Activated naive CD4-positive, alpha-beta T cell treated with anti-CD3 and anti-CD28 coated beads for 36 hours (primary cell): ENCODE results near the gene RFC4. TPM values are rescaled to one million over a fixed set of nuclear protein-coding genes. Genes with fewer than 3 reads are reported as not detected.
"Not testable (repeated sequence)": the region's sequence is repeated elsewhere in the genome, so short reads cannot be mapped to it uniquely, and the experiment has no call there.

ENCODE experiments used
- CTCF ChIA-PET: fragments of 350-600 bp; sonication (Branson Sonifier 250); formaldehyde crosslinking; loops from one replicate; lab custom pipeline; 2021; ENCODE audit warnings: antibody characterized with exemption; lab: Charles Lee
- DNase-seq: peaks from one replicate; pipeline ENCODE4 v3.0.0-alpha.2; 2020
- H3K27ac Mint-ChIP-seq: one replicate; pipeline ENCODE4 v1.8.0; 2021; ENCODE audit warnings: mild to moderate bottlenecking, mixed read lengths
- H3K27me3 Mint-ChIP-seq: one replicate; pipeline ENCODE4 v1.8.0; 2021; ENCODE audit warnings: low read depth, mixed read lengths
- H3K36me3 Mint-ChIP-seq: one replicate; pipeline ENCODE4 v1.8.0; 2021; ENCODE audit warnings: low read depth, mixed read lengths
- H3K4me1 Mint-ChIP-seq: one replicate; pipeline ENCODE4 v1.8.0; 2021; ENCODE audit warnings: low read depth, mixed read lengths
- H3K4me3 Mint-ChIP-seq: one replicate; pipeline ENCODE4 v1.8.0; 2021; ENCODE audit warnings: mild to moderate bottlenecking, moderate library complexity, mixed read lengths
- H3K9me3 Mint-ChIP-seq: one replicate; pipeline ENCODE4 v1.8.0; 2021; ENCODE audit warnings: mixed read lengths
- intact Hi-C: fragments of 100-400 bp; cut with micrococcal nuclease; formaldehyde crosslinking; loops from one replicate; pipeline ENCODE4 v1.15.1; 2023
- total RNA-seq, 2 experiments: library from RNA; stranded (reverse); gene quantifications; one replicate each; pipeline ENCODE4 v1.2.3, GENCODE V29; 2021

RFC4 gene, protein sequence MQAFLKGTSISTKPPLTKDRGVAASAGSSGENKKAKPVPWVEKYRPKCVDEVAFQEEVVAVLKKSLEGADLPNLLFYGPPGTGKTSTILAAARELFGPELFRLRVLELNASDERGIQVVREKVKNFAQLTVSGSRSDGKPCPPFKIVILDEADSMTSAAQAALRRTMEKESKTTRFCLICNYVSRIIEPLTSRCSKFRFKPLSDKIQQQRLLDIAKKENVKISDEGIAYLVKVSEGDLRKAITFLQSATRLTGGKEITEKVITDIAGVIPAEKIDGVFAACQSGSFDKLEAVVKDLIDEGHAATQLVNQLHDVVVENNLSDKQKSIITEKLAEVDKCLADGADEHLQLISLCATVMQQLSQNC
- total RNA-seq, result 100 to 1,000 TPM; 135 to 136 TPM

DNA sequence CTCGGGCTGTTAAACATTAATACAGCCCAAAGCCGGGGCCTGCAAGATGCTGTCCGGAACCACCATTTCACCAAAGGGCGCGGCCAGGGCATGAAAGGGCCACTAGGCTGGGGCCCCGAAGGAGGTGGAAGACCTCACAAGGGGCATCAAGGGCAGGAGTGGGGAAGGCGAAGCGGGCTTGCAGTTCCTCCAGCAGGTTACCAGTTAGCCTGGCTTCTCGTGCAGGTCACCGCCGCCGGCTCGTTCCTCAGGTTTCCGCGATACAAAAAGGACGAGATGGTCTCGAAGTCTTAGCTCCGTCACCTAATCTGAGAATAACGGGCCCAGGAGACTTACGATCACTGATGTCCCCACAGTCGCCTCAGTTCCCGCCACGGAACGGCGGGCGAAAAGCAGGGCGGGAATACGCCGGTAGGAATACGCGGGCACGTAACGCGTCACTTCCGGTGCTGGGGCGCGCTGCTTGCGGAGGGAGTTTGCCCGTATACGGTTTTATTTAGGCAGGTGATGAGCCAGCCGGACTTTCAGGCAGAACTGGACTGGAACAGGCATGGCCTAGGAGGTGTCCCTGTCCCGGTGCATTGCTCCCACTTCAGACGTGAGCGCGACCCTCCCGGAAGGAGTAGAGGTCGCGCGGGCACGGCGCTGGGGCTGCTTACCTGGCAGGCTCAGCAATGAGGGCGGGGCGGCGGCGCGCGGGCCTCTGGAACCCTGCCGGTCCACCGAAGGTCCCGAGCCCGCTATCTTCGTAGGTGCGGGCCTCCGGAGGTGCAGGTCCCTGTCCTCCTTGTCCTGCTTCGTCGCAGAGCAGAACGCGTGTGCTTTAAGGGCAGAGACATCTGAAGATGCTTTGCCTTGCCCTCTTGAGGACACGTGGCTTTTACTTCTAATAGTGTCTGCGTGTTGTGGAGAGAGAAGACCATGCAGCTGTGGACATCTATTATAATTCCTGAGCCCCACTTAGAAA is at the start of gene RFC4:
TSS of gene RFC4 (minus strand) at position 394 of the 967 bp plus-strand sequence. CDS start 1,769 bp downstream, outside the sequence.
- peak; percentile 92 for DNase-seq
- intact Hi-C loops, result loop anchor here (1.0 to 5.0 kb wide), 6 partner anchors 19 to 236 kb away; partner anchors contain the start of genes DNAJB11 and EIF4A2
- Mint-ChIP-seq H3K27me3 (no peaks in the 10 kb centered on the region), H3K4me1 (peaks cover 19% of the 10 kb centered on the region), H3K4me3 (peak within 1 kb of the TSS; percentile 91), H3K27ac (peak within 1 kb of the TSS; percentile 94), H3K9me3 (no peaks in the 10 kb centered on the region), H3K36me3 (peaks cover 27% of the 10 kb centered on the region)
- CTCF ChIA-PET, result interaction anchor here (0.6 to 3.1 kb wide), 6 partner anchors 9 to 191 kb away, joined by 3 to 15 read pairs (median 4); no protein-coding TSS in a partner anchor

DNA sequence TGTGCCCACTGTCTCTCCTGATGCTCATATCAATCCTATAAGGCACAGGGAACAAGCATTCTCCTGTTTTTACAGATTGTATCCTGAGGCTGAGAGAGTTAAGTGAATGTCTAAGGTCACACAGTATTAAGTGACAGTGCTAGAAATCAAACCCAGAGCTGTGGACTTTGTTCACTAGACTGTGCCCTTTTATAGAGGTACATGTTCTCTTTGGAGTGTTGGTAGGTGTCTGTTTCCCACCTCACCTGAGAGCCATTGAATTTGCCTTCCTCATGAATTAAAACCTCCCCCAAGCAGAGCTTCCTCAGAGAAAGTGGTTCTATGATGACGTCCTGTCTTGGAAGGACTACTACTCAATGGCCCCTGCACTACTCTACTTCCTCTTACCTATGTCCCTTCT is 48.7 kb upstream of the RFC4 start:
- Mint-ChIP-seq H3K27me3 (no peaks in the 10 kb centered on the region), H3K27ac (no peak overlapping the region), H3K4me1 (peaks cover 14% of the 10 kb centered on the region), H3K36me3 (peaks cover 4% of the 10 kb centered on the region), H3K9me3 (peaks cover 8% of the 10 kb centered on the region), H3K4me3 (no peak overlapping the region)
- intact Hi-C loops, result no loop called here
- CTCF ChIA-PET, result interaction anchor here (1.6 to 2.3 kb wide), 2 partner anchors 26 to 76 kb away, joined by 5 to 8 read pairs; partner anchors contain the start of gene ST6GAL1
- no peak for DNase-seq

DNA sequence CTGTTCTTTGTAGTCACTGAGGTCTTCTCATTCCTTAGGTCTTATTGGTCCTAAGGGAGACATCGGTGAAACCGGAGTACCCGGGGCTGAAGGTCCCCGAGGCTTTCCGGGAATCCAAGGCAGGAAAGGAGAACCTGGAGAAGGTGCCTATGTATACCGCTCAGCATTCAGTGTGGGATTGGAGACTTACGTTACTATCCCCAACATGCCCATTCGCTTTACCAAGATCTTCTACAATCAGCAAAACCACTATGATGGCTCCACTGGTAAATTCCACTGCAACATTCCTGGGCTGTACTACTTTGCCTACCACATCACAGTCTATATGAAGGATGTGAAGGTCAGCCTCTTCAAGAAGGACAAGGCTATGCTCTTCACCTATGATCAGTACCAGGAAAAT is 47.9 kb upstream of the RFC4 start:
- Mint-ChIP-seq H3K36me3 (no peaks in the 10 kb centered on the region), H3K27me3 (no peaks in the 10 kb centered on the region), H3K4me1 (peaks cover 12% of the 10 kb centered on the region), H3K9me3 (peaks cover 2% of the 10 kb centered on the region), H3K4me3 (no peak overlapping the region), H3K27ac (no peak overlapping the region)
- DNase-seq, result no peak
- CTCF ChIA-PET, result no interaction called here
- intact Hi-C loops, result no loop called here

DNA sequence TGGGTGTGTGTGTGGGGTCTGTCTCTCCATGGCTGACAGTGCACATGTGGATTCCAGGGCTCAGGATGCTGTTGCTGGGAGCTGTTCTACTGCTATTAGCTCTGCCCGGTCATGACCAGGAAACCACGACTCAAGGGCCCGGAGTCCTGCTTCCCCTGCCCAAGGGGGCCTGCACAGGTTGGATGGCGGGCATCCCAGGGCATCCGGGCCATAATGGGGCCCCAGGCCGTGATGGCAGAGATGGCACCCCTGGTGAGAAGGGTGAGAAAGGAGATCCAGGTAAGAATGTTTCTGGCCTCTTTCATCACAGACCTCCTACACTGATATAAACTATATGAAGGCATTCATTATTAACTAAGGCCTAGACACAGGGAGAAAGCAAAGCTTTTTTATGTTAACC is 46.7 kb upstream of the RFC4 start:
- Mint-ChIP-seq H3K4me1 (peaks cover 12% of the 10 kb centered on the region), H3K36me3 (no peaks in the 10 kb centered on the region), H3K4me3 (no peak overlapping the region), H3K27ac (no peak overlapping the region), H3K9me3 (no peaks in the 10 kb centered on the region), H3K27me3 (no peaks in the 10 kb centered on the region)
- DNase-seq, result no peak
- intact Hi-C loops, result no loop called here
- CTCF ChIA-PET, result interaction anchor here (0.6 to 1.5 kb wide), 6 partner anchors 76 to 313 kb away, joined by 3 to 8 read pairs (median 4); partner anchors contain the start of gene ST6GAL1

DNA sequence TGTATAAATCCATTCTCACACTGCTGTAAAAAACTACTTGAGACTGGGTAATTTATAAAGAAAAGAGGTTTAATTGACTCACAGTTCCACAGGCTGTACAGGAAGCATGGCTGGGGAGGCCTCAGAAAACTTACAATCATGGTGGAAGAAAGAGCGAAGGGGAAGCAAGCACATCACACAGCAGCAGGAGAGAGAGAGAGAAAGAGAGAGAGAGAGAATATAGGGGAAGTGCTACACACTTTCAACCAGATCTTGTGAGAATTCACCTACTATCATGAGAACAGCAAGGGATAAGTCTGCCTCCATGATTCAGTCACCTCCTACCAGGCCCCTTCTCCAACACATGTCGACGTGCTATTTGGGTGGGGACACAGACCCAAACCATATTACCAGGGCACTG is 45.6 kb upstream of the RFC4 start:
- intact Hi-C loops, H3K4me3 Mint-ChIP-seq, H3K27me3 Mint-ChIP-seq, H3K9me3 Mint-ChIP-seq, H3K27ac Mint-ChIP-seq, H3K36me3 Mint-ChIP-seq, DNase-seq: not testable (repeated sequence)
- H3K4me1 Mint-ChIP-seq, result peaks cover 12% of the 10 kb centered on the region
- CTCF ChIA-PET, result interaction anchor here (0.7 to 3.6 kb wide), 5 partner anchors 21 to 313 kb away, joined by 3 to 20 read pairs (median 4); partner anchors contain the start of gene ST6GAL1

DNA sequence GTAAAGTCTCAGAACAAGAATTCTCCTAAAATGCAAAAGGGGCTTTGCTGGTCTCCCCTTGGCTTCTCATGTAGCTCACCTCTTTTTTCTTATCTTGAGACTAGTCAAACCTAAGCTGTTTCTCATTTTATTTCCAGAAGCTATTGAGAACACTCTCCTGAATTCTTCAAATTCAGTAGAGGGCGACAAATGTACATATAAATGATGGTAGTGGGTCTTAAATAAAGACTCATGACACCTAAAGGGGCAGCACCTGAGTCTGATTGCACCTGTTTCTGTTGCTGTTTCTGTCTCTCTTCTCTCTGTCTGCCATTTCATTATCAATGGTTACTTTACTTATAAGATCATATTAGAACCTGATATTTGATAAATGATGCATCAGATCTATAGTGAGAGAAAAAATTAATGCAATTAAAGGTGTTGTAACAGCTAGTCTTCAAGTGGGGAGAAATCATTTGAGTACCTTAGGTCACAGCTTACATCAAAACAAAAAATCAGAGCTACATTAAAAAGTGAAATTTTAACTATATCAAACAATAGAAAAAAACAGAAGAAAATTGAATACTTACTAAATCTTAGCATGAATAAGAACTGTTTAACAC is 43.2 kb upstream of the RFC4 start:
- intact Hi-C loops, result loop anchor here (1.0 to 5.0 kb wide), 8 partner anchors 34 to 468 kb away; no protein-coding TSS in a partner anchor
- Mint-ChIP-seq H3K4me1 (peaks cover 12% of the 10 kb centered on the region), H3K27ac (no peak overlapping the region), H3K9me3 (no peaks in the 10 kb centered on the region), H3K4me3 (no peak overlapping the region), H3K27me3 (peaks cover 3% of the 10 kb centered on the region), H3K36me3 (no peaks in the 10 kb centered on the region)
- DNase-seq, result peak; percentile 45
- CTCF ChIA-PET, result interaction anchor here (0.7 to 3.6 kb wide), 47 partner anchors 11 to 467 kb away, joined by 3 to 71 read pairs (median 5); partner anchors contain the start of genes RPL39L and ST6GAL1

DNA sequence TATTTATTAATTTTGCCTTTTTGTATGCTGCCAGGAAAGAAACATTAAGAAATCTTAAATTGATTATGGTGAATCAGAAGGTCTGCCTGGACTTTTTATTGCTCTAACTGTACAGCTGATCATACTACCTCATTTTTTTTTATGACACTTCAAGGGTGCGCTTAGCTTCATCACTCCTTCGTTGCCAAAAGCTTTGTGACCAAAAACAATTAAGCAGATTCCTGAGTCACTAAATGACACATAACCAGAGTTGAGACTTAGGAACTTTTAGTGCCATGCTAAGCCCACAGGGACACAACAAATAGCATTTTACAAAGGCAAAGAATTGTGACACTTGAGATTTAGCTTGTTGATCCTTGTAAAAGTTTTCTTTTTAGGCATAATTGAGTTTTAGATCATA is 41.2 kb upstream of the RFC4 start:
- no peak for DNase-seq
- no peaks in the 10 kb centered on the region for H3K36me3 Mint-ChIP-seq
- H3K27ac Mint-ChIP-seq, result no peak overlapping the region
- intact Hi-C loops, result loop anchor here (5.0 kb wide), 1 partner anchor 470 kb away; no protein-coding TSS in a partner anchor
- peaks cover 12% of the 10 kb centered on the region for H3K4me1 Mint-ChIP-seq
- H3K4me3 Mint-ChIP-seq, result no peak overlapping the region
- CTCF ChIA-PET, result interaction anchor here (0.6 to 2.6 kb wide), 13 partner anchors 13 to 321 kb away, joined by 3 to 11 read pairs (median 4); partner anchors contain the start of gene RPL39L
- H3K9me3 Mint-ChIP-seq, result no peaks in the 10 kb centered on the region
- peaks cover 3% of the 10 kb centered on the region for H3K27me3 Mint-ChIP-seq

DNA sequence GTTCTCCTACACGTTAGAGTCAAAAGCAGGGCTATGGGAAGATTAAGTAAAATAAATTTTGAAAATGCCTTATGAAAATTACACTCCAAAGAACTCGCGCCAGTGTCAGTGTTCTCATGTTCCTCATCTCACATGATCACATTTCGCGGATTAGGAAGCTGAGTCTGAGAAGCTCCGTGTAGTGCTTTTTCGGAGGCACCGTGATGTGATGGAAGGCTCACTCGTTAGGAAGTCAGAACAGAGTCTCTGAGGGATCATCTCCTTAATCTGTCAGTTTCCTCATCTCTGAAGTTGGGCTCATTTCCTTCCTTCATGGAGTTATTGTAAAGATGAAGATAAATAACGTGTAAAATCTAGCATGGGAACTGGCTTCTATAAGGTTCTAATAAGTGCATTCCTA is 39.5 kb upstream of the RFC4 start:
- H3K36me3 Mint-ChIP-seq, result no peaks in the 10 kb centered on the region
- no peak overlapping the region for H3K27ac Mint-ChIP-seq

DNA sequence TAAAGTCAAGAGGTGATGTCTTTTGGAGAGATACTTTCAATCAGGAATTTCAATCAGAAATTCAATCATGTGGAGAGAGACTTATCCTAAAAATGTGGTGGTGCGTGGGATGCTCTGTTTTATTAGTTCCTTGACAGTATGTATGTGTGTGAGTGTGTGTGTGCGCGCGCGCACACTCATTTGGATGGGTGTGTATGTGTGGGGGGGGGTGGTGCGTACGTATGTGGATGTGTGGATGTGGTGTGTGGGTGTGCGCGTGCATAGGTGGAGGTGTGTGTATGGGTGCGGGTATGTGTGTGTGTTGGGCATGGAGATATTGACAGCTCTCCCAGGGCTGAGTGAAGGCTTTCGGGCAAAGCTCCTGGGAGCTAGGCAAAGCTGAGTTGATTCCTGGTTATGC is 38.6 kb upstream of the RFC4 start:
- CTCF ChIA-PET, result interaction anchor here (0.6 to 0.8 kb wide), 2 partner anchors 268 to 1064 kb away, joined by 3 read pairs; no protein-coding TSS in a partner anchor
- H3K27me3 Mint-ChIP-seq, result peaks cover 3% of the 10 kb centered on the region
- no peak overlapping the region for H3K27ac Mint-ChIP-seq
- H3K9me3 Mint-ChIP-seq, result no peaks in the 10 kb centered on the region
- peaks cover 3% of the 10 kb centered on the region for H3K4me1 Mint-ChIP-seq
- H3K4me3 Mint-ChIP-seq, result no peak overlapping the region
- no peak for DNase-seq
- intact Hi-C loops, result loop anchor here (5.0 kb wide), 1 partner anchor 472 kb away; no protein-coding TSS in a partner anchor
- H3K36me3 Mint-ChIP-seq, result no peaks in the 10 kb centered on the region

More for the DNA sequence above, 39.5 kb upstream of the RFC4 start:
- no peak for DNase-seq
- CTCF ChIA-PET, result interaction anchor here (0.6 to 1.1 kb wide), 4 partner anchors 22 to 267 kb away, joined by 3 to 4 read pairs (median 3); no protein-coding TSS in a partner anchor
- H3K9me3 Mint-ChIP-seq, result no peaks in the 10 kb centered on the region
- intact Hi-C loops, result loop anchor here (5.0 kb wide), 1 partner anchor 472 kb away; no protein-coding TSS in a partner anchor
- H3K4me1 Mint-ChIP-seq, result peaks cover 3% of the 10 kb centered on the region
- H3K27me3 Mint-ChIP-seq, result peaks cover 3% of the 10 kb centered on the region
- H3K4me3 Mint-ChIP-seq, result no peak overlapping the region

DNA sequence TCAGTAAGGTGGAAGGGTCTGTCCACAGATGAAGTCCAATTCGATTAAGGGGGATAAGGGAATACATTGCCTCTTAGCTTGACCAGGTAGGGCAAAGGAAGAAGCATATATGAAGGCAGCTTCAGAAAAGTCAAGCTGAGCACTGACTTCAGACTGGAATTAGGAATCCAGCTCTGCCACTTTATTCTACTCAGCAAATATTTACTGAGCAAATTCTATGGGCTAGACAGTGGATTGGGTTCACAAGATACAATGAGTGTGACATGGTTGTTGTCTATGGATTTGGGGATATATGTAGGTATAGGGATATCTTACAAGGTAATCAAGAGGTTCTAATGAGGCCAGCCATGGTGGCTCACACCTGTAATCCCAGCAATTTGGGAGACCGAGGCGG is 36.8 kb upstream of the RFC4 start:
- CTCF ChIA-PET, result interaction anchor here (0.8 kb wide), 1 partner anchor 22 kb away, joined by 3 read pairs; no protein-coding TSS in a partner anchor
- H3K27ac Mint-ChIP-seq, result no peak overlapping the region

DNA sequence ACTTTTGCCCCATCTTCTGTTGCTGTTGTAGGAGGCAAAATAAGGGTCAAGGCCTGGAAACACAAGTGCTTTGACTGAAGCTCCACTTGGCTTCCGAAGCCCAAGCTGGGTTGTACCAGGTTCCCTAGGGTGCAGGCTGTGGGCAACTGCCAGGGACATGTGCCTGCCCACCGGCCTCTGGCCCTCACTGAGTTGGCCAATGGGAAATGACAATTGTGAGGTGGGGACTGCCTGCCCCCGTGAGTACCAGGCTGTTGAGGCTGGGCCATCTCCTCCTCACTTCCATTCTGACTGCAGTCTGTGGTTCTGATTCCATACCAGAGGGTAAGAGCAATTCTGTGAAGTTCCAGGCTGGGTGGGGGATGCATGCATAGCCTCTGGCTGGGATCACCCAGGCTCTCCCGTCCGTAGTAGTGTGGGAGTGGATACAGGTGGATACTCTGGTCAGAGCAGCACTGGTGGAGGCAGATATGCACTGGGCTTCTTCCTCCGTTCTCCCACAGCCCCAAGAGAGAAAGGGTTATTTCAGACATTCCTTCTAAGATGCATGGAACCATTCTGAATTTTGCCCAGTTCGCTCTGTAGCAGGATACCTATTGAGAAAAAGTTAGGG is 36.2 kb upstream of the RFC4 start, which contains the start of gene ADIPOQ:
TSS of gene ADIPOQ (plus strand) at position 285 of the 613 bp plus-strand sequence. CDS start 10,349 bp downstream, outside the sequence.
- intact Hi-C loops, result no loop called here
- Mint-ChIP-seq H3K27ac (no peak within 1 kb of the TSS), H3K4me3 (no peak within 1 kb of the TSS), H3K9me3 (no peaks in the 10 kb centered on the region), H3K27me3 (peaks cover 3% of the 10 kb centered on the region), H3K36me3 (no peaks in the 10 kb centered on the region), H3K4me1 (no peaks in the 10 kb centered on the region)
- CTCF ChIA-PET, result interaction anchor here (0.8 to 1.4 kb wide), 2 partner anchors 21 to 271 kb away, joined by 3 read pairs; no protein-coding TSS in a partner anchor
- no peak for DNase-seq

More for the DNA sequence above, 36.8 kb upstream of the RFC4 start:
- DNase-seq, result no peak
- Mint-ChIP-seq H3K9me3 (no peaks in the 10 kb centered on the region), H3K27me3 (peaks cover 3% of the 10 kb centered on the region), H3K4me3 (no peak overlapping the region), H3K4me1 (no peaks in the 10 kb centered on the region), H3K36me3 (no peaks in the 10 kb centered on the region)
- intact Hi-C loops, result no loop called here
